ENCODE data around the gene OTX1. TPM values are rescaled to one million over a fixed set of nuclear protein-coding genes. Genes with fewer than 3 reads are reported as not detected.

The OTX1 gene
- total RNA-seq, 1 donor from 2014 or later = not detected

DNA sequence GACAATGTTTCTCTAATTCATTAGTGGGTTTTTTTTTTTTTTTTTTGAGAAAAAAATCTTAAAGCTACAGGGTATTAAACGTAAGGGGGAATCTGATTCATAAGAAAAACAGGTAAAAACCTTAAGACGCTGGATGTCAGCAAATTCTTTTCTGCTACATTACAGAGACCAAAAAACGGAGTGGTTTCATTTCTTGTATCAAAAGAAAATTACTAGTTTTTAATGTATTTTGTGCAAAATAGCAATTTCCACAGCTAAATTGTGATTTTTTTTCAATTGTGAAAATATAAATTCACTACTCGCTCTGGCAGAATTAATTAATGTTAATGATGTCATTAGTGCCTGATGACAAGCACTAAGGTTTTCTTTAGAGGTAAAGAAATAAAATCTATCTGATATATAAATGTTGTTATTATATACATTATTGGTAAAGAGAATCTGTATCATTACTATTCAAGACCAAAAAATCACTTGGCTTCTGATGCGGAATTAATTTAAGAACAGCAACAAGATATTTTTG, 9.9 kb downstream of the OTX1 start:
- Histone ChIP-seq H3K9me3 (no peaks in the 10 kb centered on the region), H3K27ac (no peak overlapping the region), H3K27me3 (peaks cover 12% of the 10 kb centered on the region), H3K4me3 (no peak overlapping the region), H3K4me1 (peaks cover 37% of the 10 kb centered on the region), H3K36me3 (no peaks in the 10 kb centered on the region)
- TF ChIP-seq, protein P1, sequence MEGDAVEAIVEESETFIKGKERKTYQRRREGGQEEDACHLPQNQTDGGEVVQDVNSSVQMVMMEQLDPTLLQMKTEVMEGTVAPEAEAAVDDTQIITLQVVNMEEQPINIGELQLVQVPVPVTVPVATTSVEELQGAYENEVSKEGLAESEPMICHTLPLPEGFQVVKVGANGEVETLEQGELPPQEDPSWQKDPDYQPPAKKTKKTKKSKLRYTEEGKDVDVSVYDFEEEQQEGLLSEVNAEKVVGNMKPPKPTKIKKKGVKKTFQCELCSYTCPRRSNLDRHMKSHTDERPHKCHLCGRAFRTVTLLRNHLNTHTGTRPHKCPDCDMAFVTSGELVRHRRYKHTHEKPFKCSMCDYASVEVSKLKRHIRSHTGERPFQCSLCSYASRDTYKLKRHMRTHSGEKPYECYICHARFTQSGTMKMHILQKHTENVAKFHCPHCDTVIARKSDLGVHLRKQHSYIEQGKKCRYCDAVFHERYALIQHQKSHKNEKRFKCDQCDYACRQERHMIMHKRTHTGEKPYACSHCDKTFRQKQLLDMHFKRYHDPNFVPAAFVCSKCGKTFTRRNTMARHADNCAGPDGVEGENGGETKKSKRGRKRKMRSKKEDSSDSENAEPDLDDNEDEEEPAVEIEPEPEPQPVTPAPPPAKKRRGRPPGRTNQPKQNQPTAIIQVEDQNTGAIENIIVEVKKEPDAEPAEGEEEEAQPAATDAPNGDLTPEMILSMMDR (IDR thresholded peaks at IDR 0.05) = no peak
- TF ChIP-seq POLR2A (IDR thresholded peaks at IDR 0.05) (no peak), POLR2AphosphoS5 (IDR thresholded peaks at IDR 0.05; ENCODE audit: insufficient read depth in 1 of 2, low read depth in 1 of 2) (no peak)
- DNase-seq (ENCODE audit: extremely low spot score in 2 of 2) = no peak
- intact Hi-C loops (cut with DNase I) = no loop called here

GRCh38 chr2:63064197-63064596, 13.6 kb downstream of the OTX1 start:
- Histone ChIP-seq H3K27me3 (peaks cover under 1% of the 10 kb centered on the region), H3K36me3 (no peaks in the 10 kb centered on the region), H3K9me3 (no peaks in the 10 kb centered on the region), H3K4me1 (peaks cover 7% of the 10 kb centered on the region), H3K4me3 (no peak overlapping the region), H3K27ac (no peak overlapping the region)
- TF ChIP-seq, protein P1 (IDR thresholded peaks at IDR 0.05) = no peak
- TF ChIP-seq POLR2AphosphoS5 (IDR thresholded peaks at IDR 0.05; ENCODE audit: insufficient read depth in 1 of 2, low read depth in 1 of 2) (no peak), POLR2A (IDR thresholded peaks at IDR 0.05) (no peak)
- no peak for DNase-seq (ENCODE audit: extremely low spot score in 2 of 2)
- intact Hi-C loops (cut with DNase I) = no loop called here

DNA sequence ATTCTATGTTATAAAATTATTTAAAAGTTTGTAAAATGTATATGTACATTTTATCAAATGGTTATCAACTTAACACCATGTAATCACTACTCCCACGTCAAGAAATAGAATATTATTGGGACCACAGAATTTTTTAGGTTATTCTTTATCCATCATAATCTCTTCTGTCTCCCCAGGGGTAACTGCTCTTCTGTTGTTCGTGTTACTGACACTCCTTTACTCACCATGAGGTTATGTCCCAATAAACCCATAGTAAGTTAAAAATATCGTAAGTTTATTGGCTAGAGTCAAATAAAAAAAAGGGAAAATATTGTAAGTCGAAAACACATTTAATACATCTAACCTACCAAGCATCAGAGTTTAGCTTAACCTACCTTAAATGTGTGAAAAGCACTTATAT, 14.0 kb downstream of the OTX1 start:
- Histone ChIP-seq H3K27me3 (no peaks in the 10 kb centered on the region), H3K9me3 (no peaks in the 10 kb centered on the region), H3K4me1 (peaks cover 2% of the 10 kb centered on the region), H3K4me3 (no peak overlapping the region), H3K27ac (no peak overlapping the region), H3K36me3 (no peaks in the 10 kb centered on the region)
- TF ChIP-seq, protein P1 (IDR thresholded peaks at IDR 0.05) = no peak
- TF ChIP-seq POLR2A (IDR thresholded peaks at IDR 0.05) (no peak), POLR2AphosphoS5 (IDR thresholded peaks at IDR 0.05; ENCODE audit: insufficient read depth in 1 of 2, low read depth in 1 of 2) (no peak)
- DNase-seq (ENCODE audit: extremely low spot score in 2 of 2) = no peak
- intact Hi-C loops (cut with DNase I) = no loop called here

DNA sequence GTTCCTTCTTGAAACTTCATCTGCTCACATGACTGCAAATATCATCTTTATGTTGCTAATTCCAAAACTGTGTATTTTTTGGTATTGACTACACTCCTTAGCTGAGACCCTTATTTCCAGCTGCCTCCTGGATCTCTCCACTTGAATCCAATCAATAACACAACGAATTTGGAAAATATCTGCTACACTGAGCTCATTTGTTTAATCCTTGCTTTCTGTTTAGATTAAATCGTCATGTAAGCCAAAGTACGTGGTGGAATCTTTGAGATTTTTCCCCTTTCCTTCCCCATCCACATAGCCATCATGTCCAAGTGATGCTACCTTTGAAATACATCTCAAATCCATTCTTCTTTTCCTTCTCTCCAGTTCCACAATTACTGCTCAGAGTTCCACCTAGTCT, 15.6 kb downstream of the OTX1 start:
- H3K36me3 ChIP-seq = no peaks in the 10 kb centered on the region
- no peak overlapping the region for H3K27ac ChIP-seq
- no peaks in the 10 kb centered on the region for H3K9me3 ChIP-seq
- no peaks in the 10 kb centered on the region for H3K27me3 ChIP-seq
- H3K4me3 ChIP-seq = no peak overlapping the region
- intact Hi-C loops (cut with DNase I) = no loop called here
- no peaks in the 10 kb centered on the region for H3K4me1 ChIP-seq
- no peak for TF ChIP-seq POLR2AphosphoS5 (IDR thresholded peaks at IDR 0.05; ENCODE audit: insufficient read depth in 1 of 2, low read depth in 1 of 2)
- TF ChIP-seq, protein P1 (IDR thresholded peaks at IDR 0.05) = no peak
- no peak for TF ChIP-seq POLR2A (IDR thresholded peaks at IDR 0.05)
- DNase-seq (ENCODE audit: extremely low spot score in 2 of 2) = no peak

DNA sequence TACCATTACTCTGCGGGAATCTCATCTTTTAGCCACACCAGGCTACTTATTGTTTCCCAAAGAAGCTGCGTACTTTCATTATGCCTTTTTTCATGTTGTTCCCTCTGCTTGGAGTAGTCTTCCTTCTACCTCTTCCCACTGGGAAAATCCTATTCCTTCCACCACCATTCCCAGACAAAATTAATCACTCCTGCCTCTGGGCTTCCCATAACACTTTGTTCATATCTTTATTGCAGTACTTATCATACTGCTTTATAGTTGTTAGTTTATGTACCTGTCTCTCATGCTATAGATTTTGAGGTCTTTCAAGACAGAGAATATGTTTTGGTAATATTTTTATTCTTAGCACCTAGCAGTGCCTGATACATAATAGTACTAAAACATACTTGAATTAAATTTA, 16.2 kb downstream of the OTX1 start:
- Histone ChIP-seq H3K4me1 (no peaks in the 10 kb centered on the region), H3K9me3 (no peaks in the 10 kb centered on the region), H3K27ac (no peak overlapping the region), H3K27me3 (no peaks in the 10 kb centered on the region), H3K4me3 (no peak overlapping the region), H3K36me3 (no peaks in the 10 kb centered on the region)
- TF ChIP-seq POLR2A (IDR thresholded peaks at IDR 0.05) = no peak
- no peak for TF ChIP-seq POLR2AphosphoS5 (IDR thresholded peaks at IDR 0.05; ENCODE audit: insufficient read depth in 1 of 2, low read depth in 1 of 2)
- TF ChIP-seq, protein P1 (IDR thresholded peaks at IDR 0.05) = no peak
- intact Hi-C loops (cut with DNase I) = no loop called here
- no peak for DNase-seq (ENCODE audit: extremely low spot score in 2 of 2)
